Activated CD4-positive, alpha-beta memory T cell treated with anti-CD3 and anti-CD28 coated beads for 36 hours (primary cell): ENCODE measurements around the gene FASLG. TPM values are rescaled to one million over a fixed set of nuclear protein-coding genes. Genes with fewer than 3 reads are reported as not detected.

Source experiments
- CTCF ChIA-PET: fragments of 350-600 bp; sonication (Branson Sonifier 250); formaldehyde crosslinking; loops from one replicate; lab custom pipeline; 2021; ENCODE audit warnings: antibody characterized with exemption, inconsistent platforms; lab: Charles Lee
- POLR2A ChIA-PET: fragments of 350-600 bp; sonication (Branson Sonifier 250); formaldehyde crosslinking; loops from one replicate; lab custom pipeline; 2021; ENCODE audit warnings: antibody characterized with exemption; lab: Charles Lee
- DNase-seq: peaks from one replicate; pipeline ENCODE4 v3.0.0-alpha.2; 2020
- H3K27ac Mint-ChIP-seq: one replicate; pipeline ENCODE4 v1.8.0; 2021; ENCODE audit warnings: mixed read lengths
- H3K27me3 Mint-ChIP-seq: one replicate; pipeline ENCODE4 v1.8.0; 2021; ENCODE audit warnings: mixed read lengths
- H3K36me3 Mint-ChIP-seq: one replicate; pipeline ENCODE4 v1.8.0; 2021; ENCODE audit warnings: mixed read lengths
- H3K4me1 Mint-ChIP-seq: one replicate; pipeline ENCODE4 v1.8.0; 2021; ENCODE audit warnings: low read depth, mixed read lengths
- H3K4me3 Mint-ChIP-seq: one replicate; pipeline ENCODE4 v1.8.0; 2021; ENCODE audit warnings: mild to moderate bottlenecking, mixed read lengths
- H3K9me3 Mint-ChIP-seq: one replicate; pipeline ENCODE4 v1.8.0; 2021; ENCODE audit warnings: mixed read lengths
- intact Hi-C: fragments of 100-400 bp; cut with micrococcal nuclease; formaldehyde crosslinking; loops from one replicate; pipeline ENCODE4 v1.15.1; 2023
- total RNA-seq, 2 experiments: library from RNA; stranded (reverse); gene quantifications; one replicate each; pipeline ENCODE4 v1.2.3, GENCODE V29; 2021

The FASLG gene
- total RNA-seq, 2 experiments from 2014 or later = 8.2 to 8.6 TPM

DNA sequence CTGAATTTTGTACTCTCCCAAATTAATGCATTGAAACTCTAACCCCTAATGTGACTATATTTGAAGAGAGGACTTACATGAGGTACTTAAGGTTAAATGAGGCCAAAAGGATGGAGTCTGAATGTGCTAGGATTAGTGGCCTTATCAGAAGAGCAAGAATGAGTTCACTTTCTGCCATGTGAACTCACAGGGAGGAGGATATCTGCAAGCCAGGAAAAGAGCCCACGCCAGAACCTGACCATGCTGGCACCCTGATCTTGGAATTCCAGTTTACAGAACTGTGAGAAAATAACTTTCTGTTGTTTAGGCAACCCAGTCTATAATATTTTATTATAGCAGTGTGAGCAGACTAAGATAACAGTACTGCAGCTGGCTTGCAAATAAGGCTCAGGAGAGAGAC is 12.2 kb upstream of the FASLG start:
- DNase-seq = no peak
- Mint-ChIP-seq H3K36me3 (no peaks in the 10 kb centered on the region), H3K27ac (no peak overlapping the region), H3K9me3 (no peaks in the 10 kb centered on the region), H3K4me1 (peaks cover 54% of the 10 kb centered on the region), H3K4me3 (no peak overlapping the region), H3K27me3 (peaks cover 20% of the 10 kb centered on the region)
- POLR2A ChIA-PET = interaction anchor here (0.6 to 1.7 kb wide), 4 partner anchors 8 to 34 kb away, joined by 3 to 5 read pairs (median 4); no protein-coding TSS in a partner anchor
- CTCF ChIA-PET = interaction anchor here (0.9 to 1.4 kb wide), 4 partner anchors 36 to 98 kb away, joined by 3 to 5 read pairs (median 3); no protein-coding TSS in a partner anchor
- intact Hi-C loops = loop anchor here (1.0 kb wide), 2 partner anchors 7 to 16 kb away; no protein-coding TSS in a partner anchor

DNA sequence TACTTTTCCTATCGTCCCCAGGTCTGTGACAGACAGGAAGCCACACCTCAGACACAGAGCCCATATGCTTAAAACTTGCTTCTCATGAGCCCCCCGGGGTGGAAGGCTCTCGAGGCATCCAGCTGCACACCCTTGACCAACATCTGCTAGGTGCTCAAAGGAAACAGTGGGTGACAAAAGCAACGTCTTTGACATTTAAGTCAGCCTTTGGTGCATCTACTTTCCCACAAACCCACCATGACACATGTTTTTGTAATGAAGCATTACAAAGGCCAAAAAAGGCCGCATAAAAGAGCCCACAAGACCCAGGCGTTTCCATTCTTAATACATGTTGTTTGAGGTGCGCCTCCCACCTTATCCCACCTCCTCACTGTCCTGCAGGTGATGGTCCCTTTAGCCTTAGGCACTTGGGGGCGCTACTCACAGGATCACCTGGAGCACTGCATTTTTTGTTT is 11.8 kb upstream of the FASLG start:
- H3K4me1 Mint-ChIP-seq = peaks cover 52% of the 10 kb centered on the region
- no peaks in the 10 kb centered on the region for H3K9me3 Mint-ChIP-seq
- no peak overlapping the region for H3K4me3 Mint-ChIP-seq
- H3K36me3 Mint-ChIP-seq = no peaks in the 10 kb centered on the region
- peak; percentile 62 for DNase-seq
- ChIA-PET POLR2A (interaction anchor here (0.6 to 1.7 kb wide), 4 partner anchors 9 to 33 kb away, joined by 3 to 5 read pairs (median 4); no protein-coding TSS in a partner anchor), CTCF (interaction anchor here (0.9 to 1.4 kb wide), 4 partner anchors 35 to 98 kb away, joined by 3 to 5 read pairs (median 3); no protein-coding TSS in a partner anchor)
- H3K27me3 Mint-ChIP-seq = peaks cover 20% of the 10 kb centered on the region
- H3K27ac Mint-ChIP-seq = no peak overlapping the region
- intact Hi-C loops = loop anchor here (1.0 kb wide), 2 partner anchors 8 to 15 kb away; no protein-coding TSS in a partner anchor

DNA sequence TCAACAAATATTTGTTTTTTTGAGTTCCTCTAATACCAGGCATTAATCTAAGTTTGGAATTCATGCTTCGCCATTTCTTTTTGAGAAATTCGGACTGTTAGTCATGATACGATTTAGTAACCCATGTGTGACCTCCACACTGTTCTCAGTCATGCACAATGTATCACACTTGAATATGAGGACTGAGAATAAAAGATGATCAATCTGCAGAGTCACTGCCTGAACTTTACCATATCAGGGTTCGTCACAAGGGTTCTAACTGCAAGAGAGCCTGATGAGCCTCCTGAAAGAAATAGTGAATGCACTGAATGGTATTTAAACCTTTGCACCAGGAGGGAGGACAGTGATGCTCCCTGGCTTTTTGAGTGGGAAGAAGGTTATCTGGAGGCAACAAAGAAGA is 10.9 kb upstream of the FASLG start:
- ChIA-PET CTCF (interaction anchor here (1.4 kb wide), 1 partner anchor 35 kb away, joined by 3 read pairs; no protein-coding TSS in a partner anchor), POLR2A (interaction anchor here (1.5 to 1.7 kb wide), 2 partner anchors 9 to 13 kb away, joined by 4 to 5 read pairs; no protein-coding TSS in a partner anchor)
- DNase-seq = no peak
- Mint-ChIP-seq H3K9me3 (no peaks in the 10 kb centered on the region), H3K36me3 (no peaks in the 10 kb centered on the region), H3K4me1 (peaks cover 45% of the 10 kb centered on the region), H3K27me3 (peaks cover 17% of the 10 kb centered on the region), H3K27ac (no peak overlapping the region), H3K4me3 (no peak overlapping the region)
- intact Hi-C loops = loop anchor here (1.0 kb wide), 2 partner anchors 9 to 14 kb away; no protein-coding TSS in a partner anchor

DNA sequence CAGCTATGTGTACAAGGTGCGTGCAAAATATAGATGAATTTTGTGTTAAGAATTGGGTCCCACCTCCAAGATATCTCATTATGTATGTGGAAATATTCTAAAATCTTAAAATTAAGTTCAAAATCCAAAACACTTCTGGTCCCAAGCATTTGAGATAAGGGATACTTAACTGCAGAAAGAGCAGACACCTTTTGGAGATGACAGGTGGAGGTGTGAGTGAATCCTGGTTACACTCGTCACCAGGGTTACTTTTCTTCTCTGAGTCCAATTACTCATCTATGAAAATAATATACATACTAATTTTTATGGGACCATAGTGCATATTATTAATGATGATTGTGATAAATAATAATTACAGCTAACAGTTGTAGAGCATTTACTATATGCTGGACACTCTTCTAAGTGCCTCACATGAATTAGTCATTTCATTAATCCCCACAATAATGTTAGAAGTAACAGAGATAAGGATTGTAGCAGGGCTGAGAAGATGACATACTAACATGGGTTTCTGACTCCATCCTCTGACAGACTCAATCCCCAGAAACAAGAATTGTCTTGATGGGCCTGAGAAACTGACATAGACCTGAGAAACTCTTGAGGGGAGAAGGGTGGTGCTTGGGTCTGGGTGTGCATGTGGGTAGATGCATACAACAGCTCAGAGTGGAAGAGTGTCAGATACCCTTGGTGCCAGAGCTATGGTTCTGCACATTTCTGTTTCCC is 8.3 kb upstream of the FASLG start:
- peaks cover 8% of the 10 kb centered on the region for H3K9me3 Mint-ChIP-seq
- ChIA-PET POLR2A (no interaction called here), CTCF (interaction anchor here (0.7 to 1.7 kb wide), 3 partner anchors 10 to 508 kb away, joined by 3 to 5 read pairs (median 4); no protein-coding TSS in a partner anchor)
- DNase-seq = no peak
- no peak overlapping the region for H3K27ac Mint-ChIP-seq
- no peak overlapping the region for H3K4me3 Mint-ChIP-seq
- peaks cover 7% of the 10 kb centered on the region for H3K27me3 Mint-ChIP-seq
- peaks cover 37% of the 10 kb centered on the region for H3K4me1 Mint-ChIP-seq
- no peaks in the 10 kb centered on the region for H3K36me3 Mint-ChIP-seq
- intact Hi-C loops = no loop called here

DNA sequence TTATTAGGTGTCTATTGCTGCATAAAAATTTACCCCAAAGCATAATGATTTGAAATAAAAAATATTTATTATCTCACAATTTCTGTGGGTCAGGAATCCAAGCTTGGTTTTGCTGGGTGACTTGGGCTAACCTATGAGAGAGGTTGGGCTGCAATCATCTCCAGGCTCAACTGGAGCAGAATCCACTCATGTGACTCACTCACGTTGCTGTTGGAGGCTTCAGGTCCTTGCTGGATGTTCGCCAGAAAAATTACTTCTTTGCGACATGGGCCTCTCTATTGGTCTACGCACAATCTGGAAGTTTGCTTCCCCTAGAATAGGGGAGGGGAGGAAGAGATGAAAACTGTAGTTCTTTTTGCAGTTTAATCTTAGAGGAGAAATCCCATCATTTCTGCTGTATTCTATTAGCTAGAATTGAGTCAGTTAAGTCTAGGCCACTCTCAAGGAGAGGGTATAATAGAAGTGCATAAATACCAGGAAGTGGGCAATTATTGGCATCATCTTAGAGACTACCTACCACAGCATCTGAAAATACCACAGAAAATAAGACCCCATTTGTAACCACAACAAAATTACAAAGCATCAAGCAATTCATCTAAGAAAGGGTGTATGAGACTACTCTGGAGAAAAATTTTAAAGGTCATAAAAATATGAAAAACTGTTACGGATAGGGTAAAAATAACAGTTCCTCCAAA is 5.7 kb upstream of the FASLG start:
- CTCF ChIA-PET = no interaction called here
- no peak for DNase-seq
- Mint-ChIP-seq H3K27me3 (peaks cover 2% of the 10 kb centered on the region), H3K9me3 (peaks cover 8% of the 10 kb centered on the region), H3K27ac (no peak overlapping the region), H3K4me1 (peaks cover 18% of the 10 kb centered on the region), H3K36me3 (no peaks in the 10 kb centered on the region), H3K4me3 (no peak overlapping the region)
- POLR2A ChIA-PET = no interaction called here
- intact Hi-C loops = no loop called here

DNA sequence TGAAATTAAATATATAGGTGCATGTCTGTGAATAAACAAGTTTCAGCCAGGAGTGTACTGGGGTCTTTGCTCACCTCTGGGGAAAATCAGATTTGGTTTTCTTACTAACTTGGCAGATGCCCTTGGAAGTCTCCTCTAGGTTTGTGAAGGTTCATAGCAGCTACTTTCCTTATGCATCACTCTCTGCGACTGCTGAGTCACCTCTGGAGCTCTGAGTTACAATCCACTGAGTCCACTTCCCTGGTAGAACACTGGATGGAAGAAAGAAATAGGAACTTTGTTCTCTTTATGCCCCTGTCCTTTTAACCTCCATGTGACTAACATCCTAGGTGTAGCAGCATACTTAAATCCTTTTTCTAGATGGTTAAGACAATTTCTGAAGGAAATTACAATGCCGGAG is 4.4 kb upstream of the FASLG start:
- no peak overlapping the region for H3K27ac Mint-ChIP-seq
- peak; percentile 59 for DNase-seq
- H3K4me3 Mint-ChIP-seq = no peak overlapping the region
- peaks cover 8% of the 10 kb centered on the region for H3K9me3 Mint-ChIP-seq
- no peaks in the 10 kb centered on the region for H3K36me3 Mint-ChIP-seq
- intact Hi-C loops = no loop called here
- H3K27me3 Mint-ChIP-seq = peaks cover 2% of the 10 kb centered on the region
- peaks cover 28% of the 10 kb centered on the region for H3K4me1 Mint-ChIP-seq
- CTCF ChIA-PET = no interaction called here
- POLR2A ChIA-PET = interaction anchor here (1.0 kb wide), 1 partner anchor 16 kb away, joined by 3 read pairs; no protein-coding TSS in a partner anchor

DNA sequence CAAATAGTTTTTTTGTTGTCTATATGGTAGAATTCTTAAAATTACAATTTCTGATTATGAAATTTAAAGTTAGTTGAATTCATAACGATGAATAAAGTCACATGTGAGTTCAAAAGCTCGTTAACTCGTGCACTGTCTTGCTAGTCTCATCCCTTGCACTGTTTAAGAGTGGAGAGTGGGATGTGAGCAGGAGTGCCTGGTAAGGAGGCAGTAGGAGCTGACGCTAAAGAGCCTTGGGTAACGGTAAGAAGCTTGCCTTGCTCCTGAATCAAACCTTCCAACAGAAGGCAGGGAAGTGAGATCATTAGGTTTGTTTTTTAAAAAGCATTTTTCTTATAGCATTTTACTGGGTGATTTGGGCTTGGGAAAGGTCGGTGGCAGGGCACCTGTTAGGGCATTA is 2.3 kb upstream of the FASLG start:
- Mint-ChIP-seq H3K9me3 (peaks cover 8% of the 10 kb centered on the region), H3K36me3 (peaks cover 9% of the 10 kb centered on the region), H3K27me3 (peaks cover 4% of the 10 kb centered on the region), H3K27ac (no peak overlapping the region), H3K4me1 (peaks cover 44% of the 10 kb centered on the region), H3K4me3 (no peak overlapping the region)
- intact Hi-C loops = no loop called here
- ChIA-PET CTCF (no interaction called here), POLR2A (no interaction called here)
- no peak for DNase-seq

DNA sequence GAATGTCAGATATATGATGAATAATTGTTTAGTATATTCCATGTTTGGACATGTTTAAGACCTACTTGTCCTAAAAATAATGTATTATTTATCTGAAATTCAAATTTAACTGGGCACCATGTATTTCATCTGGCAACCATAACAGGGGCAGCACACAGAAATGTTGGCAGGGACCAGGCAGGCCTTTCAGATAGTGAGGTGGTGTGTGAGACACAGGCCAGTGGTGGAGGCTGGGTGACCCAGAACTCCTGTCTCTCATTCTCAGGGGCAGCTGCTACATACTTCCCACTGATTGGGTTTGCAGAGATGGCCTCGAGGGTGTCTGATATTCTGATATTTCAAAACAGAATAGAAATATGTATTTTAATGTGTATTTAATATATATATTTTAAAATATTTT is 1.3 kb upstream of the FASLG start:
- Mint-ChIP-seq H3K4me3 (no peak overlapping the region), H3K27me3 (peaks cover 4% of the 10 kb centered on the region), H3K4me1 (peaks cover 55% of the 10 kb centered on the region), H3K9me3 (peaks cover 8% of the 10 kb centered on the region), H3K36me3 (peaks cover 10% of the 10 kb centered on the region), H3K27ac (no peak overlapping the region)
- DNase-seq = no peak
- CTCF ChIA-PET = interaction anchor here (0.9 to 3.8 kb wide), 2 partner anchors 18 to 61 kb away, joined by 3 to 41 read pairs; no protein-coding TSS in a partner anchor
- POLR2A ChIA-PET = no interaction called here
- intact Hi-C loops = no loop called here

DNA sequence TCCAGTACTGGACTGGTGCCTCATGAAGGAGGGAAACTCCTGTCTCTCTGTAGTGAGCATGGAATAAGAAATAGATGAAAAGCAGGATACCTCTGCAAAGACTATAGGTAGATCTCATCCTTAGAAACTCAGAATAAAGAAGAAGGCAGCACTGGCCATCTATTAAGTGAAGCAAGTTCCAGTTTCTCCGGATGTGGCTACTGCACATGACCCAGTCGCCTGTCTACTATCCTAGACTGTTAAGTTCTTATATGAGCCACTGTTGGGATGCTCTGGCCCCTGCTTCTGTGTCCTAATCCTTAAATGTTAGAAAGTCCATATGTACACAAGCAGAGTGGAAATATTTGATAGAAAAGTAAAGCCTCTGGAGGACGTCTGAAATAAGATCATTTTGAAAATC is 2.2 kb downstream of the FASLG start:
- H3K27ac Mint-ChIP-seq = peak overlapping the region; percentile 91
- H3K4me1 Mint-ChIP-seq = peaks cover 70% of the 10 kb centered on the region
- H3K27me3 Mint-ChIP-seq = peaks cover 10% of the 10 kb centered on the region
- POLR2A ChIA-PET = interaction anchor here (0.8 to 7.4 kb wide), 5 partner anchors 10 to 37 kb away, joined by 3 to 51 read pairs (median 4); no protein-coding TSS in a partner anchor
- intact Hi-C loops = loop anchor here (5.0 kb wide), 2 partner anchors 34 to 209 kb away; no protein-coding TSS in a partner anchor
- peak overlapping the region; percentile 78 for H3K4me3 Mint-ChIP-seq
- no peak for DNase-seq
- CTCF ChIA-PET = interaction anchor here (0.6 to 3.8 kb wide), 8 partner anchors 9 to 80 kb away, joined by 3 to 41 read pairs (median 6); no protein-coding TSS in a partner anchor
- H3K9me3 Mint-ChIP-seq = no peaks in the 10 kb centered on the region
- H3K36me3 Mint-ChIP-seq = peaks cover 39% of the 10 kb centered on the region

DNA sequence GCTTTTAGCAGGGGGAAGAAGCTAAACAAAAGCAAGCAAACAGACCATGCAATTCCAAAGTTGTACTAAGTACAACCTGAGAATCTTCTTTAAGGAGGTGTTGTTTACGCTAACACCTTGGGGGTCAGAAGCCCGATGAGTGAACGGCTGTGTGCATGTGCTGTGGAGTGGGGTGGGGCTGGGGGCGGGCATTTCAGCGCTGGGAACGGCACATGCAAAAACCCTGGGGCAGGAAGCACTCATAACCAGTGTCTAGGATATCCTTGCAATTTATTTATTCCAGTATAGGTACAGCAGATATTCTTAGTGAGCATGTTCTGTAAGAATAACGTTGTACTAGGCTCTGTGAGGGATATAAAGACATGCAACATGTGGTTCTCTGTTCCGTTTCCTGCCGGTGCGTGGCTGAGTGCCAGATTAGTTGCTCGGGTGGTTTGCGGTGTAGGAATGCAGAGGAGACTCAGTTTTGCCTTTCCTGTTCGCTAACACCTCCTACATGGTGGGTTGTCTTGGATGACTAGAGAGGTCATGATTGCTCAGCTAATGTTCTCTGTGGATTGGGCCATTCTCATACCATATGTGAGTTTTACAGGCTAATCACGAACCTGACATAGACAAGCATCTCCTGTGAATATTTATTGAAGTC is 3.7 kb downstream of the FASLG start:
- peaks cover 46% of the 10 kb centered on the region for H3K36me3 Mint-ChIP-seq
- CTCF ChIA-PET = interaction anchor here (0.6 to 2.5 kb wide), 9 partner anchors 13 to 65 kb away, joined by 3 to 8 read pairs (median 3); no protein-coding TSS in a partner anchor
- peak; percentile 97 for DNase-seq

DNA sequence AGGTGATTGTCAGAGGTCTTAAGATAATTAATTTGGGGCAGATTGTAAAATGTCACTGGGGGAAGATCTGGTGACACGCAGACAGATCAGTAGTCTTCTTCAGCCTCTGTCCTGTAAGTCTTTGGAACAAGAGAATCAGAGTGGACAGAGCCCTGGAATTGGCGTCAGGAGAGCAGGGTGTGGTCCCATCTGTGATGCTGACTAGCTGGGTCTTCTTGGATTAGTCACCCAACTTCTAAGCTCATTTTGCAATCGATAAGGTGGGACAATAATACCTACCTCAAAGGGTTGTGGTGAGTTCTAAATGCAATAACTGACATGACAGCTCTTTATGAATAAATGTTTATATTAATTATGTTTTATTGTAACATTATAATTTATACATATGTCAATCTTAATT is 4.8 kb downstream of the FASLG start:
- H3K27me3 Mint-ChIP-seq = peaks cover 10% of the 10 kb centered on the region
- peaks cover 82% of the 10 kb centered on the region for H3K4me1 Mint-ChIP-seq
- peaks cover 52% of the 10 kb centered on the region for H3K36me3 Mint-ChIP-seq
- intact Hi-C loops = loop anchor here (1.0 to 5.0 kb wide), 4 partner anchors 36 to 211 kb away; no protein-coding TSS in a partner anchor
- no peak for DNase-seq
- H3K4me3 Mint-ChIP-seq = peak overlapping the region; percentile 78
- peak overlapping the region; percentile 91 for H3K27ac Mint-ChIP-seq
- no peaks in the 10 kb centered on the region for H3K9me3 Mint-ChIP-seq
- POLR2A ChIA-PET = interaction anchor here (7.4 kb wide), 1 partner anchor 25 kb away, joined by 51 read pairs; no protein-coding TSS in a partner anchor
- CTCF ChIA-PET = interaction anchor here (0.9 to 2.5 kb wide), 5 partner anchors 24 to 64 kb away, joined by 3 to 8 read pairs (median 5); no protein-coding TSS in a partner anchor

More for the DNA sequence above, 3.7 kb downstream of the FASLG start:
- H3K9me3 Mint-ChIP-seq = no peaks in the 10 kb centered on the region
- POLR2A ChIA-PET = interaction anchor here (0.7 to 7.4 kb wide), 4 partner anchors 8 to 36 kb away, joined by 4 to 51 read pairs (median 6); no protein-coding TSS in a partner anchor
- intact Hi-C loops = loop anchor here (1.0 to 5.0 kb wide), 10 partner anchors 8 to 210 kb away; partner anchors contain the start of gene SUCO
- H3K4me1 Mint-ChIP-seq = peaks cover 81% of the 10 kb centered on the region
- peaks cover 10% of the 10 kb centered on the region for H3K27me3 Mint-ChIP-seq
- peak overlapping the region; percentile 78 for H3K4me3 Mint-ChIP-seq
- peak overlapping the region; percentile 91 for H3K27ac Mint-ChIP-seq
